HUDEP-2 (cell line): Measurements from ENCODE around the gene RDX.
"Not testable (repeated sequence)": the region's sequence is repeated elsewhere in the genome, so short reads cannot be mapped to it uniquely, and the experiment has no call there.

Experiments
- DNase-seq, 76 experiments: peaks; one replicate each; lab custom pipeline; 2025; ENCODE audit not compliant: unreplicated experiment in 76 of 76; lab: John Stamatoyannopoulos, UW

The RDX gene

GRCh38 chr11:110306019-110306388 lies 9.6 kb upstream of the RDX start:
- DNase-seq, result not testable (repeated sequence)

- no peak for DNase-seq
Observed at GRCh38 chr11:110305169-110306018, 9.0 kb upstream of the RDX start.

- no peak for DNase-seq
Observed at GRCh38 chr11:110303414-110303826, 7.0 kb upstream of the RDX start.

GRCh38 chr11:110301577-110301976 lies 5.2 kb upstream of the RDX start:
- DNase-seq, result no peak

- no peak for DNase-seq
Observed at GRCh38 chr11:110301032-110301431, 4.6 kb upstream of the RDX start.

GRCh38 chr11:110299006-110299785 lies 2.8 kb upstream of the RDX start:
- DNase-seq, result no peak

GRCh38 chr11:110298301-110298765 lies 1.9 kb upstream of the RDX start:
- no peak for DNase-seq

GRCh38 chr11:110297726-110298300 lies 1.4 kb upstream of the RDX start:
- DNase-seq, result no peak

GRCh38 chr11:110297076-110297725 lies 787 bp upstream of the RDX start:
- DNase-seq, result no peak

- DNase-seq, result peak in 48 of 76 experiments; percentile 12 to 63 (median 32)
Observed at GRCh38 chr11:110295531-110296225, 736 bp downstream of the RDX start.

GRCh38 chr11:110295086-110295485 lies 1.3 kb downstream of the RDX start:
- DNase-seq, result no peak

- no peak for DNase-seq
Observed at GRCh38 chr11:110294509-110294908, 1.9 kb downstream of the RDX start.

GRCh38 chr11:110293389-110293788 lies 3.0 kb downstream of the RDX start:
- DNase-seq, result peak in 2 of 76 experiments; percentile 10 to 11

GRCh38 chr11:110292146-110292545 lies 4.3 kb downstream of the RDX start:
- peak in 1 of 76 experiments; percentile 9 for DNase-seq

GRCh38 chr11:110290591-110291334 lies 5.7 kb downstream of the RDX start:
- no peak for DNase-seq

GRCh38 chr11:110289472-110289871 lies 6.9 kb downstream of the RDX start:
- DNase-seq, result no peak

- no peak for DNase-seq
Observed at GRCh38 chr11:110287537-110287936, 8.9 kb downstream of the RDX start.

- DNase-seq, result no peak
Observed at GRCh38 chr11:110286298-110287040, 9.9 kb downstream of the RDX start.

- DNase-seq, result no peak
Observed at GRCh38 chr11:110283862-110284261, 12.6 kb downstream of the RDX start.
